ENCODE measurements around the gene HMGN3. TPM values are rescaled to one million over a fixed set of nuclear protein-coding genes. Genes with fewer than 3 reads are reported as not detected.

The HMGN3 gene
- total and polyA plus RNA-seq, 3 donors from 2014 or later, result 132 to 157 (median 134) TPM

DNA sequence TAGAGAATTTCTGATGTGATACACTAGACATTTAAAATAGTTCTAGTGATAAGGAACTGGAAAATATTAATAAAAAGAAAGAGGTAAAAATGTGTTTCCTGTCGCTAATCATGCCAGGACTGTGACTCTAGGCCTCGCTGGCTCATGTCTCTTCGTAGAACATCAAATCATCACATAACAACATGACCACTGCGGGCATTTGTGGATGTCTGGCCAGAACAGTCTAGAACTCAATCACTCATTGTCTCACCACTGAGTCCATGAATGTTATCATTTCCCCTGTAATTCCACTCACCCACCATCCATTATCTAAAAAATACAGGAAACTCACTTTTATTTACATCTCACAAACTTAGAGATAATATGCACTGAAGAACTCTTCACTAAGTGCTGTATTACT, 3.4 kb downstream of the HMGN3 start:
- Histone ChIP-seq H3K4me1 (no peaks in the 10 kb centered on the region), H3K27me3 (no peaks in the 10 kb centered on the region), H3K36me3 (ENCODE audit: low read depth, missing control alignments) (no peaks in the 10 kb centered on the region), H3K27ac (no peak overlapping the region), H3K4me3 (no peak overlapping the region), H3K9me3 (no peaks in the 10 kb centered on the region)
- WGBS, 2 donors, result 71 to 80% methylated on average over 4 of the region's 4 CpGs
- no peak for DNase-seq
- TF ChIP-seq, protein P1, sequence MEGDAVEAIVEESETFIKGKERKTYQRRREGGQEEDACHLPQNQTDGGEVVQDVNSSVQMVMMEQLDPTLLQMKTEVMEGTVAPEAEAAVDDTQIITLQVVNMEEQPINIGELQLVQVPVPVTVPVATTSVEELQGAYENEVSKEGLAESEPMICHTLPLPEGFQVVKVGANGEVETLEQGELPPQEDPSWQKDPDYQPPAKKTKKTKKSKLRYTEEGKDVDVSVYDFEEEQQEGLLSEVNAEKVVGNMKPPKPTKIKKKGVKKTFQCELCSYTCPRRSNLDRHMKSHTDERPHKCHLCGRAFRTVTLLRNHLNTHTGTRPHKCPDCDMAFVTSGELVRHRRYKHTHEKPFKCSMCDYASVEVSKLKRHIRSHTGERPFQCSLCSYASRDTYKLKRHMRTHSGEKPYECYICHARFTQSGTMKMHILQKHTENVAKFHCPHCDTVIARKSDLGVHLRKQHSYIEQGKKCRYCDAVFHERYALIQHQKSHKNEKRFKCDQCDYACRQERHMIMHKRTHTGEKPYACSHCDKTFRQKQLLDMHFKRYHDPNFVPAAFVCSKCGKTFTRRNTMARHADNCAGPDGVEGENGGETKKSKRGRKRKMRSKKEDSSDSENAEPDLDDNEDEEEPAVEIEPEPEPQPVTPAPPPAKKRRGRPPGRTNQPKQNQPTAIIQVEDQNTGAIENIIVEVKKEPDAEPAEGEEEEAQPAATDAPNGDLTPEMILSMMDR (IDR thresholded peaks at IDR 0.05), result no peak
- no peak for TF ChIP-seq POLR2A (IDR thresholded peaks at IDR 0.05)
- intact Hi-C loops (cut with DNase I; ENCODE audit: low total_unique reads), result no loop called here

DNA sequence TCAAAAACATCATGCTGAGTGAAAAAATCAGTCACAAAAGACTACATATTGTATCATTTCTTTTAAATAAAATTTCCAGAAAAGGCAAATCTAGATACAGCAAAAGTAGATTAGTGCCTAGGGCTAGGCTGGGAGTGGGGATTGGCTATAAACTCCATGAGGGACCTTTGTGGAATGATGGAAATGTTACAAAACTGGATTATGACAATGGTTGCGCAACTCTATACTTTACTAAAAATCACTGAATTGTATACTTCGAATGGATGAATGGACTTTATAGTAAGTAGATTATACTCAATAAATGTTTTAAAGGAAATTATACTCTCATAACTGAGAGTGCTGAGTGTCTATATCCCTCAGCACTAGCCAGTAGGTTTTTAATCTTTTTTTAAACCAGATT, 4.3 kb downstream of the HMGN3 start:
- H3K27me3 ChIP-seq, result no peaks in the 10 kb centered on the region
- DNase-seq, result no peak
- intact Hi-C loops (cut with DNase I; ENCODE audit: low total_unique reads), result no loop called here
- H3K4me1 ChIP-seq, result peaks cover 2% of the 10 kb centered on the region
- H3K4me3 ChIP-seq, result no peak overlapping the region
- no peak overlapping the region for H3K27ac ChIP-seq
- WGBS, 2 donors, result 92 to 93% methylated on average over 2 of the region's 2 CpGs
- H3K9me3 ChIP-seq, result no peaks in the 10 kb centered on the region
- no peaks in the 10 kb centered on the region for H3K36me3 ChIP-seq (ENCODE audit: low read depth, missing control alignments)
- TF ChIP-seq, protein P1 (IDR thresholded peaks at IDR 0.05), result no peak
- TF ChIP-seq POLR2A (IDR thresholded peaks at IDR 0.05), result no peak

DNA sequence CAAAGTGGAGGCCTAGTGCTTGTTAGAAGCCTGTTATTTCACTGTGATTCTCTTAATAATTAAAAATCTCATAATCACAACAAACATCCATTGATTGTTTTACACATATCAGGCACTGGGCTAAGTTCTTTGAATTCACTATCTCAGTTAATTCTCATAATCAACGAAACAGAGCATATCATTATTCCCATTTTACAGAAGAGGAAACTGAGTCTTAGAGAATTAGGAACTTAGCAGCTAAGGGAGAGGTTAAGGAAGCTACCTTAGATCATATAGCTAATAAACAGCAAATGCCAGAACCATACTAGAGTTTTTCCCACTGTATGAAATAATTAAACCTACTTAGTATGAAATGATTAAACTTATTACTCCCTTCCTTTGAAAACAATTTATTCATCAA, 7.0 kb downstream of the HMGN3 start:
- Histone ChIP-seq H3K27me3 (no peaks in the 10 kb centered on the region), H3K4me3 (no peak overlapping the region), H3K27ac (no peak overlapping the region), H3K36me3 (ENCODE audit: low read depth, missing control alignments) (no peaks in the 10 kb centered on the region), H3K9me3 (no peaks in the 10 kb centered on the region), H3K4me1 (peaks cover 2% of the 10 kb centered on the region)
- no peak for TF ChIP-seq POLR2A (IDR thresholded peaks at IDR 0.05)
- TF ChIP-seq, protein P1 (IDR thresholded peaks at IDR 0.05), result no peak
- no peak for DNase-seq
- intact Hi-C loops (cut with DNase I; ENCODE audit: low total_unique reads), result no loop called here
- WGBS, 2 donors, result 85 to 88% methylated on average over 1 of the region's 1 CpG

DNA sequence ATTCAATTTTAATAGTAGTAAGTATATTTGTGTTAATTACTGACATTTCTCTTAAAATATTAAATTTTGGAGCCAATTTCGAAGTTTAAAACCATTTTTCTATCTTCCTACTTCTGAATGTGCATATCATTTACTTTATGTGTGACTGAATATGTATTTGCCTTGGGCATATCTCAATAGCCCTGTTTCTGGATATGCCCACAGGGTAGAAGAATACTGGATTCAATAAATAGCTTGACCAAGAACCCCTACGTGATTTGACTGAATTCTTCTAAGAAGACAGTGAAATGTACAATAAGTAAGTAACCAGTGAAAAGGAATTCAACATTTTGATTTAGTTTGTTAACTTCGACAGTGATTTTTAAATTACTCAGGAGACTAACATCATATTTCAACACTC, 7.8 kb downstream of the HMGN3 start:
- Histone ChIP-seq H3K27me3 (no peaks in the 10 kb centered on the region), H3K4me1 (peaks cover 2% of the 10 kb centered on the region), H3K9me3 (no peaks in the 10 kb centered on the region), H3K27ac (no peak overlapping the region), H3K4me3 (no peak overlapping the region), H3K36me3 (ENCODE audit: low read depth, missing control alignments) (no peaks in the 10 kb centered on the region)
- no peak for DNase-seq
- intact Hi-C loops (cut with DNase I; ENCODE audit: low total_unique reads), result no loop called here
- TF ChIP-seq POLR2A (IDR thresholded peaks at IDR 0.05), result no peak
- TF ChIP-seq, protein P1 (IDR thresholded peaks at IDR 0.05), result no peak
- 87% methylated on average over 3 of the region's 3 CpGs for WGBS, 2 donors

DNA sequence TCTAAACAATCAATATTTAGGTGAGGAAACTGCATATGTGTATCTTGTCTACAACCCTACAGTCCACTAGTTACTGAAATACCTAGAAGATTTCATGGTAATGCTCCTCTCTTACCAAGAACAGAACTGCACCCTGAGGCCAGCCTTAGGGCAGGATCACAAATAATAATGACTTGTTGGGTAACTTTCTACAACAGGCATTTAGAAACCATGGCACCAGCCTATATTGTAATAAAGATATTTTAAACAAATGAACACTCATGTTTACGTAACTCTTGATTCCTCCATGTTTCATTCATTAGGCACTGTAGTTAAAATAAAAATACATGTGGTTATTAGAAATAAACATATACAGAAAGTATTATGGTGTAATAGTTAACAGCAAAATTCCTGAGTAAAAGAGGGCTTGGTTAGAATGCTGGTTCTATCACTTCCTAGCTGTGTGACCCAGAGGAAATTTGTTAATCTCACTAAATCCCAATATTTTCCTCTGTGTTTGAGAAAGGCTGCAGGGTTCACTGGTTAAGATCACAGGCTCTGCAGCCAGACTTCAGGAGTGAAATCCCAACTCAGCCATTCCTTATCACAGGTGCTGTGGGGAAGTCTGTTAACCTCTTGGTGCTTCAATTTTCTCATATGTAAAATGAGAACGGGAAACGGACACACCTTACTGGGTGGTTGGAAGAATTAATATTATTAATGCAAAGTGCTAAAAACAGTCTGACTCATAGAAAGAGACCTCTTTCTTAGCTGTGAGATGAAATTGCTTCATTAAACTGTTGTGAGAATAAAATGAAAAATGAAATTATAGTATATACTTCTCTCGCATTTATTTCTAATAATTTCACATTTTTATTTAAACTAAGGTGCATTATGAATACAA, 8.5 kb downstream of the HMGN3 start:
- intact Hi-C loops (cut with DNase I; ENCODE audit: low total_unique reads), result no loop called here
- no peaks in the 10 kb centered on the region for H3K27me3 ChIP-seq
- no peak overlapping the region for H3K27ac ChIP-seq
- H3K36me3 ChIP-seq (ENCODE audit: low read depth, missing control alignments), result no peaks in the 10 kb centered on the region
- H3K9me3 ChIP-seq, result no peaks in the 10 kb centered on the region
- H3K4me1 ChIP-seq, result peaks cover 2% of the 10 kb centered on the region
- no peak for TF ChIP-seq POLR2A (IDR thresholded peaks at IDR 0.05)
- TF ChIP-seq, protein P1 (IDR thresholded peaks at IDR 0.05), result no peak
- DNase-seq, result no peak
- 86 to 89% methylated on average over 4 of the region's 4 CpGs for WGBS, 2 donors
- H3K4me3 ChIP-seq, result no peak overlapping the region
